ENCODE data around the gene SLFN13.
"Not testable (repeated sequence)": the region's sequence is repeated elsewhere in the genome, so short reads cannot be mapped to it uniquely, and the experiment has no call there.

The SLFN13 gene

GRCh38 chr17:35432176-35433074, 16.1 kb downstream of the SLFN13 start, which contains the start of gene SLFN12:
Gene SLFN12, minus strand, starts transcription at chr17:35432500. Its CDS starts 9,472 bp downstream, at chr17:35423028.
- peak; percentile 94 for DNase-seq (ENCODE audit: low read depth)

- DNase-seq (ENCODE audit: low read depth), result no peak
Measured at GRCh38 chr17:35429702-35430101, 18.9 kb downstream of the SLFN13 start.

GRCh38 chr17:35428229-35428628, 20.3 kb downstream of the SLFN13 start:
- no peak for DNase-seq (ENCODE audit: low read depth)

- DNase-seq (ENCODE audit: low read depth), result no peak
Measured at GRCh38 chr17:35423761-35424160, 24.8 kb downstream of the SLFN13 start.

- DNase-seq (ENCODE audit: low read depth), result not testable (repeated sequence)
Measured at GRCh38 chr17:35421069-35421468, 27.5 kb downstream of the SLFN13 start.

GRCh38 chr17:35416659-35417058, 31.9 kb downstream of the SLFN13 start:
- DNase-seq (ENCODE audit: low read depth), result no peak

- not testable (repeated sequence) for DNase-seq (ENCODE audit: low read depth)
Measured at GRCh38 chr17:35414707-35415106, 33.9 kb downstream of the SLFN13 start.

GRCh38 chr17:35414247-35414646, 34.3 kb downstream of the SLFN13 start:
- DNase-seq (ENCODE audit: low read depth), result no peak

- DNase-seq (ENCODE audit: low read depth), result no peak
Measured at GRCh38 chr17:35407531-35407930, 41.0 kb downstream of the SLFN13 start.

- no peak for DNase-seq (ENCODE audit: low read depth)
Measured at GRCh38 chr17:35406568-35406967, 42.0 kb downstream of the SLFN13 start.

GRCh38 chr17:35404360-35404759, 44.2 kb downstream of the SLFN13 start:
- no peak for DNase-seq (ENCODE audit: low read depth)

GRCh38 chr17:35393783-35394182, 54.8 kb downstream of the SLFN13 start:
- DNase-seq (ENCODE audit: low read depth), result not testable (repeated sequence)

- DNase-seq (ENCODE audit: low read depth), result no peak
Measured at GRCh38 chr17:35390663-35391062, 57.9 kb downstream of the SLFN13 start.

GRCh38 chr17:35390156-35390555, 58.4 kb downstream of the SLFN13 start:
- DNase-seq (ENCODE audit: low read depth), result no peak

GRCh38 chr17:35387496-35387895, 61.1 kb downstream of the SLFN13 start:
- DNase-seq (ENCODE audit: low read depth), result no peak
